Astrocyte (in vitro differentiated cells and primary cell): ENCODE data around the gene NME1. TPM values are rescaled to one million over a fixed set of nuclear protein-coding genes. Genes with fewer than 3 reads are reported as not detected.

Experiments used
- DNase-seq: peaks from one replicate; pipeline ENCODE4 v3.0.0-alpha.2; 2010; ENCODE audit warnings: low read depth
- FAIRE-seq: peaks from 2 replicates; lab custom pipeline; 2011; peaks lifted over from hg19 to GRCh38; lab: Jason Lieb, UNC
- H2AFZ ChIP-seq: 2 replicates; pipeline ENCODE4 v1.6.0; 2012; ENCODE audit warnings: low read depth, low read length, inconsistent platforms
- H3K27ac ChIP-seq: 2 replicates; pipeline ENCODE4 v1.5.1; 2011; ENCODE audit warnings: low read depth, low read length, inconsistent platforms
- H3K27me3 ChIP-seq: 2 replicates; pipeline ENCODE4 v1.6.0; 2011; ENCODE audit warnings: low read length, inconsistent platforms; ENCODE audit not compliant: insufficient read depth
- H3K36me3 ChIP-seq: 2 replicates; pipeline ENCODE4 v1.5.1; 2011; ENCODE audit warnings: low read length, inconsistent platforms; ENCODE audit not compliant: insufficient read depth
- H3K4me1 ChIP-seq: 2 replicates; pipeline ENCODE4 v1.5.1; 2011; ENCODE audit warnings: low read length, inconsistent platforms; ENCODE audit not compliant: insufficient read depth
- H3K4me2 ChIP-seq: 2 replicates; pipeline ENCODE4 v1.6.0; 2012; ENCODE audit warnings: low read length, inconsistent platforms
- H3K4me3 ChIP-seq: 2 replicates; pipeline ENCODE4 v1.5.1; 2011; ENCODE audit warnings: low read depth, mild to moderate bottlenecking, low read length, inconsistent platforms; ENCODE audit not compliant: insufficient read depth
- H3K79me2 ChIP-seq: 2 replicates; pipeline ENCODE4 v1.6.0; 2012; ENCODE audit warnings: mild to moderate bottlenecking, low read length, inconsistent platforms; ENCODE audit not compliant: insufficient read depth
- H3K9ac ChIP-seq: 2 replicates; pipeline ENCODE4 v1.6.0; 2012; ENCODE audit warnings: mild to moderate bottlenecking, low read length, inconsistent platforms
- H3K9me3 ChIP-seq: 2 replicates; pipeline ENCODE4 v1.5.1; 2012; ENCODE audit warnings: low read depth, mild to moderate bottlenecking, low read length, inconsistent platforms; ENCODE audit not compliant: insufficient read depth
- H4K20me1 ChIP-seq: 2 replicates; pipeline ENCODE4 v1.6.0; 2012; ENCODE audit warnings: low read length, inconsistent platforms; ENCODE audit not compliant: insufficient read depth
- H3K27ac Mint-ChIP-seq: one replicate; pipeline ENCODE4 v1.8.0; 2021; ENCODE audit warnings: mild to moderate bottlenecking, mixed read lengths; ENCODE audit not compliant: unreplicated experiment
- H3K27me3 Mint-ChIP-seq: one replicate; pipeline ENCODE4 v1.8.0; 2021; ENCODE audit warnings: low read depth, mixed read lengths; ENCODE audit not compliant: unreplicated experiment
- H3K36me3 Mint-ChIP-seq: one replicate; pipeline ENCODE4 v1.8.0; 2021; ENCODE audit warnings: low read depth, mixed read lengths; ENCODE audit not compliant: unreplicated experiment
- H3K4me1 Mint-ChIP-seq: one replicate; pipeline ENCODE4 v1.8.0; 2021; ENCODE audit warnings: low read depth, mixed read lengths; ENCODE audit not compliant: unreplicated experiment
- H3K4me3 Mint-ChIP-seq: one replicate; pipeline ENCODE4 v1.8.0; 2021; ENCODE audit warnings: mild to moderate bottlenecking, moderate library complexity, mixed read lengths; ENCODE audit not compliant: unreplicated experiment
- H3K9me3 Mint-ChIP-seq: one replicate; pipeline ENCODE4 v1.8.0; 2021; ENCODE audit warnings: mild to moderate bottlenecking, mixed read lengths; ENCODE audit not compliant: unreplicated experiment
- EZH2 ChIP-seq: IDR thresholded peaks from 2 replicates; pipeline ENCODE4 v1.6.1; 2012; ENCODE audit warnings: mild to moderate bottlenecking, low read length, inconsistent platforms; ENCODE audit not compliant: insufficient read depth
- total RNA-seq: library from RNA; stranded (reverse); gene quantifications from 2 replicates; pipeline ENCODE4 v1.2.1, GENCODE V29; 2021
- TF ChIP-seq, protein P1 (sequence below): IDR thresholded peaks from 2 replicates; pipeline ENCODE4 v1.5.1; 2011; ENCODE audit warnings: low read depth, mild to moderate bottlenecking, inconsistent platforms, low read length, moderate library complexity; ENCODE audit not compliant: insufficient read depth

The NME1 gene
- total RNA-seq, 1 donor from 2014 or later, result 236 TPM

DNA sequence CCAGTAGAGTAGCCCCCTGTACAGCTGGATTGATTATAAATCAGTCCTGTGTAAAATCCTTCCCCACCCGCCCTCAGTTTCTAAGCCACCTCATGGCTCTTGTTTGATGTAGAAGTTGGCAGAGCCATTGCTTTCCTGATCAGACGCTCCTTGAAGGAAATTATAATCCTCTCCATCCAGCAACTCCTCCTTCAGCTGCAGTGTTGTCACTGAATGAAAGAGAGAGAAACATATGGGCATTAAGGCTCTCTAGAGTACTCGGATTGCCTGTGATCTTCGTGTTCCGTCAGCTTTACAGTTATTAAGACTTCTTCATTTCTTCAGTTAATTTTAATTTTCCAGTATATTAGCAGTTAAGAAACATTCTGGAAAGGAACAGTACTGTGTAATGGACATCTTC lies 27.1 kb downstream of the NME1 start:
- peaks cover 8% of the 10 kb centered on the region for H3K36me3 ChIP-seq
- no peaks in the 10 kb centered on the region for H3K27me3 ChIP-seq
- no peak overlapping the region for H3K9ac ChIP-seq
- no peak overlapping the region for H3K4me3 ChIP-seq
- H3K27ac Mint-ChIP-seq, result no peak overlapping the region
- FAIRE-seq (no peak), DNase-seq (no peak)
- peaks cover 8% of the 10 kb centered on the region for H3K36me3 Mint-ChIP-seq
- H2AFZ ChIP-seq, result no peak overlapping the region
- no peaks in the 10 kb centered on the region for H3K79me2 ChIP-seq
- H3K4me3 Mint-ChIP-seq, result no peak overlapping the region
- H3K27ac ChIP-seq, result no peak overlapping the region
- no peaks in the 10 kb centered on the region for H3K4me1 Mint-ChIP-seq
- H3K9me3 ChIP-seq, result no peaks in the 10 kb centered on the region
- TF ChIP-seq, protein P1, sequence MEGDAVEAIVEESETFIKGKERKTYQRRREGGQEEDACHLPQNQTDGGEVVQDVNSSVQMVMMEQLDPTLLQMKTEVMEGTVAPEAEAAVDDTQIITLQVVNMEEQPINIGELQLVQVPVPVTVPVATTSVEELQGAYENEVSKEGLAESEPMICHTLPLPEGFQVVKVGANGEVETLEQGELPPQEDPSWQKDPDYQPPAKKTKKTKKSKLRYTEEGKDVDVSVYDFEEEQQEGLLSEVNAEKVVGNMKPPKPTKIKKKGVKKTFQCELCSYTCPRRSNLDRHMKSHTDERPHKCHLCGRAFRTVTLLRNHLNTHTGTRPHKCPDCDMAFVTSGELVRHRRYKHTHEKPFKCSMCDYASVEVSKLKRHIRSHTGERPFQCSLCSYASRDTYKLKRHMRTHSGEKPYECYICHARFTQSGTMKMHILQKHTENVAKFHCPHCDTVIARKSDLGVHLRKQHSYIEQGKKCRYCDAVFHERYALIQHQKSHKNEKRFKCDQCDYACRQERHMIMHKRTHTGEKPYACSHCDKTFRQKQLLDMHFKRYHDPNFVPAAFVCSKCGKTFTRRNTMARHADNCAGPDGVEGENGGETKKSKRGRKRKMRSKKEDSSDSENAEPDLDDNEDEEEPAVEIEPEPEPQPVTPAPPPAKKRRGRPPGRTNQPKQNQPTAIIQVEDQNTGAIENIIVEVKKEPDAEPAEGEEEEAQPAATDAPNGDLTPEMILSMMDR, result no peak
- TF ChIP-seq EZH2, result no peak
- peaks cover 4% of the 10 kb centered on the region for H3K4me1 ChIP-seq
- H4K20me1 ChIP-seq, result peaks cover 5% of the 10 kb centered on the region
- H3K4me2 ChIP-seq, result no peak overlapping the region
- H3K27me3 Mint-ChIP-seq, result no peaks in the 10 kb centered on the region
- H3K9me3 Mint-ChIP-seq, result no peaks in the 10 kb centered on the region

DNA sequence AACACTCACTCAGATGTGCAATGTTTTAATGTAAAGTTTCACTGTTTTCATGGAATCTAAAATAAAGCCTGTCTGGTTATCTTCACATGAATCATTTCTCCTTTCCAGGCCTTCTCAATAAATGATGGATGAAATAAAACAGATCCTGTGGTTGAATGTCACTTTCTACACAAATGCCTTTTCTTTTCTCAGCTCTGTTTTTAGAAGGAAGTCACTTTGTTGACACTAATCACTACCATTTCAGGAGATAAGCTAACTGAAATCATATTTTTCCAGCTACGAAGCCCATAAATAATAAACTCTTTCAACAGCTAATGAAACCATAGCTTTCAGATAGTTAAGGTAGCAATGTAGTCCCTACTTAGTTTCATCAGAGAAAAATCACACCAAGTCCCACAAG lies 30.8 kb downstream of the NME1 start:
- Histone ChIP-seq H3K9ac (no peak overlapping the region), H4K20me1 (no peaks in the 10 kb centered on the region), H3K4me1 (peaks cover 4% of the 10 kb centered on the region), H3K4me2 (no peak overlapping the region), H3K4me3 (no peak overlapping the region), H3K27ac (no peak overlapping the region), H2AFZ (no peak overlapping the region), H3K36me3 (peaks cover 9% of the 10 kb centered on the region), H3K79me2 (no peaks in the 10 kb centered on the region), H3K9me3 (no peaks in the 10 kb centered on the region), H3K27me3 (no peaks in the 10 kb centered on the region)
- H3K27ac Mint-ChIP-seq, result no peak overlapping the region
- H3K36me3 Mint-ChIP-seq, result peaks cover 12% of the 10 kb centered on the region
- H3K4me3 Mint-ChIP-seq, result no peak overlapping the region
- FAIRE-seq (no peak), DNase-seq (no peak)
- no peaks in the 10 kb centered on the region for H3K27me3 Mint-ChIP-seq
- peaks cover 2% of the 10 kb centered on the region for H3K4me1 Mint-ChIP-seq
- no peak for TF ChIP-seq EZH2
- TF ChIP-seq, protein P1, result no peak
- no peaks in the 10 kb centered on the region for H3K9me3 Mint-ChIP-seq

DNA sequence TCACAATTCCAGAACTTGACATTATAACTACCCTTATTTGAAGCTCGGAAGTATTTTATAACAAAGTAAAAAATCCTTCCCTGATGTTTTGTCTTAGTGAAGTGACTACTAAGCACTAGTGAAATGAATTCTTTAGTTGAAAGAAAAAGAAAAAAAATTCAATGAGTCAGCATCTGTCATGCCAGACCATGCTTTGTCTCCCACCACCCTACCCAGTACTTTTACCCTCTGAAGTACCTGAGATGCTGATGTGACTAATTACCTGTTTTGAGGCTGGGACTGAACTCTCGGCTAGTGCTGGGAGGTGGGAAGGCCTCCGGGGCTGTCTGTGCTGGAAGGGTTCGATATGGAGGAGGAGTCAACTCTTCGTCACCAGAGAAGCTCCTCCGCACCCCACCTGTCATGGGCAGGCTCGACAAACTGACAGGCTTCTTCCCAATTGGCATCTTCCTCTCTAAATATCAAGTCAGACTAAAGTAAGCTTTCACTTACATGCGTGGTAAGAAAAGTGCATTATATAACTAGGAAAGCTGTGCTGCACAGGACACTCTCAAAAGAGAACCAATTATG lies 32.5 kb downstream of the NME1 start:
- H3K79me2 ChIP-seq, result no peaks in the 10 kb centered on the region
- peaks cover 2% of the 10 kb centered on the region for H3K4me1 Mint-ChIP-seq
- H3K9ac ChIP-seq, result no peak overlapping the region
- no peak for FAIRE-seq
- H3K27me3 Mint-ChIP-seq, result no peaks in the 10 kb centered on the region
- DNase-seq, result no peak
- H4K20me1 ChIP-seq, result no peaks in the 10 kb centered on the region
- H3K4me3 Mint-ChIP-seq, result no peak overlapping the region
- H3K36me3 ChIP-seq, result peaks cover 18% of the 10 kb centered on the region
- no peak overlapping the region for H2AFZ ChIP-seq
- no peak overlapping the region for H3K4me3 ChIP-seq
- H3K9me3 Mint-ChIP-seq, result no peaks in the 10 kb centered on the region
- no peaks in the 10 kb centered on the region for H3K9me3 ChIP-seq
- peaks cover 14% of the 10 kb centered on the region for H3K36me3 Mint-ChIP-seq
- TF ChIP-seq, protein P1, result no peak
- no peak for TF ChIP-seq EZH2
- H3K4me2 ChIP-seq, result no peak overlapping the region
- H3K27me3 ChIP-seq, result no peaks in the 10 kb centered on the region
- no peaks in the 10 kb centered on the region for H3K4me1 ChIP-seq
- H3K27ac Mint-ChIP-seq, result no peak overlapping the region
- no peak overlapping the region for H3K27ac ChIP-seq
